Epithelial cell of proximal tubule (primary cell): Measurements from ENCODE around the gene LBX2. TPM values are rescaled to one million over a fixed set of nuclear protein-coding genes. Genes with fewer than 3 reads are reported as not detected.
A peak's percentile ranks its signal among the peaks of the same experiment; 100 is the strongest.

Experiments
- DNase-seq: peaks from one replicate; pipeline ENCODE4 v3.0.0-alpha.2; 2011; ENCODE audit warnings: low read depth
- H3K4me3 ChIP-seq: 2 replicates; pipeline ENCODE4 v1.5.1; 2011; ENCODE audit warnings: low read depth, mild to moderate bottlenecking, low read length
- CTCF ChIP-seq: conservative IDR thresholded peaks from 2 replicates; pipeline ENCODE4 v1.5.1; 2012; ENCODE audit warnings: low read depth, mild to moderate bottlenecking, low read length
- total RNA-seq: library from RNA; depleted of rRNA; stranded (reverse); fragments of >200 nt; gene quantifications from 2 replicates; pipeline ENCODE4 v1.2.3, GENCODE V29; 2015

Gene LBX2
- total RNA-seq: 1.3 and 1.7 TPM in 2 replicates

GRCh38 chr2:74499267-74499939, at the start of gene LBX2:
LBX2 (minus strand) TSS chr2:74499603; CDS start chr2:74499537, 66 bp downstream.
- no peak for DNase-seq
- H3K4me3 ChIP-seq: peak within 1 kb of the TSS; percentile 47
- TF ChIP-seq CTCF: no peak

- DNase-seq: no peak
- no peak for TF ChIP-seq CTCF
These were observed 49.0 kb upstream of the LBX2 start for GRCh38 chr2:74548285-74548899.

GRCh38 chr2:74546004-74546403, 46.6 kb upstream of the LBX2 start:
- no peak for DNase-seq
- no peak for TF ChIP-seq CTCF
- no peak overlapping the region for H3K4me3 ChIP-seq

More at GRCh38 chr2:74548285-74548899, 49.0 kb upstream of the LBX2 start:
- H3K4me3 ChIP-seq: peak overlapping the region; percentile 71

- H3K4me3 ChIP-seq: no peak overlapping the region
- peak; percentile 41 for TF ChIP-seq CTCF
- DNase-seq: no peak
These were observed 45.2 kb upstream of the LBX2 start for GRCh38 chr2:74544634-74545033.

- TF ChIP-seq CTCF: no peak
- H3K4me3 ChIP-seq: no peak overlapping the region
- no peak for DNase-seq
These were observed 43.6 kb upstream of the LBX2 start for GRCh38 chr2:74542978-74543377.

- H3K4me3 ChIP-seq: no peak overlapping the region
- TF ChIP-seq CTCF: no peak
- no peak for DNase-seq
These were observed 40.9 kb upstream of the LBX2 start for GRCh38 chr2:74540291-74540690.

GRCh38 chr2:74538881-74539339, 39.5 kb upstream of the LBX2 start:
- TF ChIP-seq CTCF: no peak
- no peak for DNase-seq
- no peak overlapping the region for H3K4me3 ChIP-seq
